Measurements from ENCODE around the gene RBM20.
A peak's percentile ranks its signal among the peaks of the same experiment; 100 is the strongest.

The RBM20 gene

DNA sequence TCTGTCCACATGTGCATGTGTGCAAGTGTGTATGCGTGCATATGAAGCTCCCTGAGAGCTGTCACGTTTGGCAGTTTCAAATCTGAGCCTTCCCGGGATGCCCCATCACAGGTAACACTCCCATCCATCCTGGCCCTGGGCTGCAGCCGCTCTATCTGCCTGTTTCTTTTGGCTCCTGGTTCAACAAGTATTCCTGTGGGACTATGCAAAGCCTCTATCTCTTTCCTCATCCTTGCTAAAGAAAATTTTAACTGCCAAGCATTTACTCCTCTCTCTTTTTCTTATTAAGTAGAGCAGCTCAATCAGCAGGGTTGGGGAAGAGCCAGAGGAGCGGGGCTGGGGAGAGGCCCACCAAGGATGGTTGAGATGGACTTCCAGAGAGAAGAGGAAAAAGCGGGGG lies 203.2 kb downstream of the RBM20 start:
- intact Hi-C loops (cut with DNase I), result no loop called here
- no peak for DNase-seq

DNA sequence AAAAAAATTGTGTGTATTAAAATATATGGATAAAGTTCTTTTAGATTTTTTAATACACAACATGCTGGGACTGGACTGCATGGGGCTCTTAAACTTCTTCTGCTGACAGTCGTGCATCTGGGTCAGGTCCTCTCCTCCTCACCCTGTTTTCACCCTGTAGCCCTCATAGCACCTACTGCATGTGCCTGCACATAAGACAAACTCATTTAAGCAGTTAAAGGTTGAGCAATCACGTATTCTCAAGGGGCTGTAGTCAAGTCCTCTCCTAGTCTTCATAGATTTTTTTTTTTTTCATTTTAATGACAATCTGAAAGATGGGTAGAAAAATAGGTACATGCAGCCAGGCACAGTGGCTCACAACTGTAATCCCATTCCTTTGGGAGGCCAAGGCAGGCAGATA lies 204.0 kb downstream of the RBM20 start:
- DNase-seq, result no peak
- intact Hi-C loops (cut with DNase I), result no loop called here

DNA sequence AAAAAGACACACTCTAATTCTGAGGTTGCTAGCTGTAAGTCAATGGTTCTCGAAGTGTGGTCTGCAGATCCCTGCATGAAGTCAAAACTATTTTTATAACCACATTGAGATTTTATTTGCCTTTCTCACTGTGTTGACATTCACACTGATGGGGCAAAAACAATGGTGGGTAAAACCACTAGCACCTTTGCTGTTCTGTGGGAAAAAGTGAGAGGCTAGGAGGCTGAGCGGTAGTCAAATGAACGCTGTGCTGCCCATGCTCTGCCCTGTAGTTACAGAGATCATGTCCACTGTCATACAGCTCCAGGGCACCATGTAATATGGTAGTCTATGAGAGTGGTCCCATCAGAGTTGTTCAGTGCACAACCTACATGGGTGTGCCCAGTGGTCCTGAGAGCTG lies 206.0 kb downstream of the RBM20 start:
- intact Hi-C loops (cut with DNase I), result no loop called here
- no peak for DNase-seq

DNA sequence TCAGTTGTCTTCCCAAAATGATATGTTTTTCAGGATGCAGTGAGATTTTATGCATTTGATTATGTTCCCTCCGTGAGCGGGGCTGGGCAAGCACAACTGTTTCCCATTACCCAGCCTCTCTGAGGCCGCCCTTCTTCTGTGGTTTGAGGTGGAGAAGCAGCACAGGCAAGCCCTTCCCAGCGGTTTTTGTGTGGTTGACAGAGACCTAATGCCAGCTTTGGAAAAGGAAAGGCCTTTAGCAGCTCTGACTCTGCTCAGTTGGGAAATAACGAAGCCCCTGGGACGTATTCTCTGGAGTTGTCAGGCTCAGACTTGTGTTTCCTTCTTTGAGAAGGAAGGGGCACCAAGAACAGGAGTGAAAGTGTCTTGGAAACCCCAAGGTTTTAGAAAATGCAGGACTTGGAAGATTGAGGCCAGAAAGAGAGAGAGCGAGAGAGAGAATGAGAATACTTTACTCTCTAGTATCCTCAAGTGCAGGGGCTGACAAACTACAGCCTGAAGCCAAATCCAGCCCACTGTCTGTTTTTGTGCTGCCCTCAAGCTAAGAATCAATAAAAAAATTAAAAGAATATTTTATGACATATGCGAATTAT lies 207.0 kb downstream of the RBM20 start:
- DNase-seq, result peak in 1 of 42 donors; percentile 40
- intact Hi-C loops (cut with DNase I), result no loop called here

DNA sequence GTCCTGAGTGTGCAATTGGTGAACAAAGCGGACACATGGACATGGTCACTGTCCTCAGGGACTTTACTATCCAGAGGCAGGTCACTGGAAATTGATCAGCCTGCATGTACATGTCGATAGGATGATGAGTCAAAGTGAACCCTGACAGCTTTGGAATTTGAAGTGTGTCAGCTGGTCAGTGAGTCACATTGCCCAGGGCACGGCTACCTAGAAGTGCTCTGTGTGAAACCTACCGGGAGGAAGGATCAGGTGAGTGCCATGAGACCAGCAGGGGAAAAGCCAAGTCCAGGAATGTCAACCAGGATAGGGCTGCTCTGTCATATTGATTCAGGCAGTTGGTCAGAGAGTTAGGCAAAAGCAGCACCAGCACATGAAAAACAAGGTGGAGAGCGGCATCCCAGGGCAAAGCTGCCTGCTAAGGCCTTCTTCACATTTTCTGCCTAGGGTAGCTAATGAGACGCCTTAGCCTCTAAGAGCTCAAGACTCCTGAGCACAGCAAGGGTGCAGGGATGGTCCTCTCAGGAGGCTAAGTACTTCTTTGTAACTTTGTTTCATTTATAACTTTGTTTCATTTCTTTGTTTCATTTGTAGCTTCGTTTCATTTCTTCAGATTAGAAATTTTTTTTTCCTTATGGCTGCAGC lies 208.2 kb downstream of the RBM20 start:
- intact Hi-C loops (cut with DNase I), result no loop called here
- DNase-seq, result peak in 2 of 42 donors; percentile 3 to 27

DNA sequence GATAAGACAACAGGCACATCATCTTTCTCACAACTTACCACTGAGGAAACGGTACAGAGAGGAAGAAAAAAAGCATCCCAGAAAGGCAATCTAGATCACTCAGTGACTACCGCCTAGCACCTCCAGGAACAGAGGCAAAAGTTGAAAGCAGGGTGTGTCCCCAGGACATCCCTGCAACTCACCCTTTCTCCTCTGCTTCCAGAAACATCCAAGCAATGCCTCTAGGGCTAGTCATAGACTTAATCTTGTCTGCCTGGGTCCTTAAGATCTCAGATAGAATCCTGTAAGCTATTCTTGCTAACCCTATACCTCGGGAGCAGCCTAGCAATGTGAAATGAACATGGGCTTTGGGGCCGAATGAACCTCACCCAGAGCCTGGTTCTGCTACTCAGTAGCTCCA lies 208.8 kb downstream of the RBM20 start:
- intact Hi-C loops (cut with DNase I), result no loop called here

DNA sequence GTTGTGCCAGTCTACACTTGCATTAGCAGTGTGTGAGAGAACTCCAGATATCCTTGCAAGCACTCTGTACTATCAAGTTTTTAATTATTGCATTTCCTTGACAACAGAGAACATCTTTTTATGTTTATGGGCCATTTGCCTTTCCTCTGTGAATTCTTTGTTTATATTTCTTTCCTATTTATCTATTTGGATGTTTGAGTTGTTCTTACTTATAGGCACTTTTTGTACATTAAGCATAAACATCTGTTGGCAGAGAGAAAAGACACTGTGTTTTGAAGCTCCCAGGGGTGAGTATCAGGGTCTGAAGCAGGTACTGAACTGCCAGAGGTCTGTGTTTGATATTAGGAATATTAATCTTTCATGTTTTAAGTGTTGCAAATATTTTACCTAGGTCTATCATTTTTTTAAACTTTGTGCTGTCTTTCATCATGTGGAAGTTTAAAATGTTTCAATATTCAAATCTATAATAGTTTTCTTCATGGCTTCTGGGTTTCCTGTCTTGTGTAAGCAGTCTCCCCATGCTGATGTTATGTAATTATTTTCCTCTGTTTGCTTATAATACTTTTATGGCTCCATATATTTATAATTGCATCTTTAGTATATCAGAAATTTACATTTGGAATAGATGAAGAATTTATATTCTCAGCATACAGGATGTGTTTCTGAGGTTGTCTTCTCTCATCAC lies 209.9 kb downstream of the RBM20 start:
- DNase-seq, result no peak
- intact Hi-C loops (cut with DNase I), result no loop called here

More for the DNA sequence above, 208.8 kb downstream of the RBM20 start:
- DNase-seq, result peak in 2 of 42 donors; percentile 1 to 10

DNA sequence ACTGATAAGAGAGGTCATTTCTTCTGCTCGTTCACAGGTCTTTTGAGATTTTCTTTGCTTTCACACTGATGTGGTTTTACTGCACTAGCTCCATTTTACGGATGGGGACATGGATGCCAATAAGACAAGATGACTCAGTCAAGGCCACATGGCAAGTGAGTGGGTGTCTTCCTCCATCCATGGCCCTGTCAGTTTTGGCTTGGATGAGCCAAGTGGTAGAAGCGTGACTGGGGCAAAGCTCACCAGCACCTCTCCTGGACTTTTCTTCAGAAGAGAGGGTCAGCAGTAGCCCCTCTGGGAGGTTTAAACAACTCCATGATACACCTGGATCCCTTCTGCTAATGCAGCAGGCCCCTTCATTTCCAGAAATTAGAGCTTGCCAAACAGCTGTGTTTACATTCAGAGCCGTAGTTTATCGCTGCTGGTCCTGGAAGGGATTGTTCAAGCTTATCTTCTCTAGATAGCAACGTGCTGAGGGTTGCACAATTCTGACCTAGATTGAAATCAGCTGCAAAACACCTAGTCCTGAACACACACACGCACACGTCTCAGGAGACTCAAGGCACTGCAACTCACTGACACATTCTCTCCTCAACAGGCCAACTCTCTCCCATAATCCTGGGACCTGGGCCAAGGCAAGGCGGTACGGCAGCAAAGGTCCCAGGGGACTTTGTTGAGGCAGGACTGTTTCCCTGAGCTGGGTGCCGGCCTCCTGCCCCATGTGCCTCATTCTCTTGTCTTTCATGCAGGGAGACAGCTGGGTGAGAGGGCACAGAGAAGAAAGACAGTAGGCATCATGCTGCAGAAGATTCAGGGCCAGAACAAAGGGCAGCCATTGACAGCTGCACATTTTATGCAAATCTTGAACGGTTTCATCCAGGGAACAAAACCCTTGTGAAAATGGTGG lies 213.4 kb downstream of the RBM20 start:
- intact Hi-C loops (cut with DNase I), result no loop called here
- peak in 27 of 42 donors; percentile 8 to 73 (median 44) for DNase-seq

DNA sequence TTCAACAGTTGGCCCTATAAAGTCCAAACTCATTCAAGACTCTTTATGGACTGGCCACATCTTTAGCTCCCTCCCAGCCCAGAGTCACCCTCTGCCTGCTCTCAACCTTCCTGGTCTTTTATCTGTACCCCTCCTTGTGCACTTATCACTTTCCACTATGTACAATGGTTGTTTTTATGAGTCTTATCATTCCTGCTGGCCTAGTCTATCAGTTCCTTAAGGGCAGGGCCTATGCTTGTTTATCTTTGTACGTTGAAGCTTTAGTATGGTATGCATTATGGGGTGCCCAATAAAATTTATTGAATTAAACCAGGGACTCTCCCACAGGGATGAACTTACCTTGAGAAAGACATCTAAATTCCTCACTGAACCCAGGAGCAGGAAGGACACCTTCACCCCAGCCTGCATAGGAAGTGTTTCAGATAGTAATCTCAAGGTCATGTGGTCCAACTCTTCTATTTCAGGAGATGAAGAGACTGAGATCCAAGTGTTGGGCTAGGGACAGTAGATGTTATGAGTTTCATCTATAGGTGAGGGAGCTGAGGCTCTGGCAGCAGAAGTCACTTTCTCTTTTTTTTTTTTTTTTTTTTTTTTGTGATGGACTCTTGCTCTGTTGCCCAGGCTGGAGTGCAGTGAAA lies 214.3 kb downstream of the RBM20 start:
- DNase-seq, result no peak
- intact Hi-C loops (cut with DNase I), result no loop called here

DNA sequence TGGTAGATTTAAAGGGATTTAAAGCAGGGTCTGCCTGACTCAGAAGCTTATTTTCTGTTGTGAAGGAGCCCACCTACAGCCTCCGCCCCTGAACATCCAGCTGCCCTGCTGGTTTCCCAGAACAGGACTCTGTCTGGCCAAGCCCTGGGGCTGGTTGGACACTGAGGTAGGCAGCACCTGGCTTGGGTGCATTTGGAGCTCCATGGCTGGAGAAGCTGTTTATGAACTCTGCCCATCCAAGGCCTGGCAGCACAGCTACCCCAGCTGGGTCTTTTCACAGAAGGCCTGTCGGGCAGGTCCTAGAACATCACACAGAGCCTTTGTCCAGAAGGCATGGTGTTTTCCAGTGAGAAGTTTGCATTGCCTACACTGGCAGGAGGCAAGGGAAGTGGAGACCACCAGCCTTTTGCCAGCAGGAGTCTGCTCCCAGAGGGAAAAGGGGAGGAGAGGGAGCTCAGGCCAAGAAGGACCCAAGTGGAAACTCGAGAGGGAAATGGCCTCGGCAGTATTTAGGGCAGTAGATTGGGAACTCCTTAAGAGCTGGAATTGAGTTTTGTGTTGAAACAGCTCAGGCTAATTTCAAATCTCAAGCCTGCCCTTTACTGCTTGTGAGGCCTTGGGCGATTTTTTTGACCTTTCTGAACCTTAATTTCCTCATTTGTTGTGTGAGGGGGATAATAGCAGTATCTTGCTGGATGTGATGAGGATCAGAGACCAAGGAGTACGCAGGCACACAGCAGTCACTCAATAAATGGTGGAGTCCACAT lies 215.3 kb downstream of the RBM20 start:
- DNase-seq, result peak in 1 of 42 donors; percentile 35
- intact Hi-C loops (cut with DNase I), result no loop called here

DNA sequence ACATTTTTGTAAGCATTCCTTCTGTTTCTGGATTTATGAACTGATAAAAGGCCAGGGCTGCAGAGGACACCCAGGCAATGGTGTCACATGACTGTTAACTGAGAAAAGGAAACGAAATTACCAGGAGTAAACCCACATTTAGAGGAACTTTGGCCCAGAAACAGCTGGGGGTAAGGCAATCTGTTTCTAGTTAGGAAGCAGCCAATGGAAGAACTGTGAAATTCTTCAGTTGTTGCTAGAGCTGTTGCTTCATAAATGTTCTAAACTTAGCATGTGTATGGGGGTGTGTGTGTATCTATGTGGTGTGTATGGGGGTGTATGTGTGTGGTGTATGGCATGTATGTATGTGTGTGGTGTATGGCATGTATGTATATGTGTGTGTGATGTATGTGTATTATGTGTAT lies 215.8 kb downstream of the RBM20 start:
- intact Hi-C loops (cut with DNase I), result no loop called here
- no peak for DNase-seq

DNA sequence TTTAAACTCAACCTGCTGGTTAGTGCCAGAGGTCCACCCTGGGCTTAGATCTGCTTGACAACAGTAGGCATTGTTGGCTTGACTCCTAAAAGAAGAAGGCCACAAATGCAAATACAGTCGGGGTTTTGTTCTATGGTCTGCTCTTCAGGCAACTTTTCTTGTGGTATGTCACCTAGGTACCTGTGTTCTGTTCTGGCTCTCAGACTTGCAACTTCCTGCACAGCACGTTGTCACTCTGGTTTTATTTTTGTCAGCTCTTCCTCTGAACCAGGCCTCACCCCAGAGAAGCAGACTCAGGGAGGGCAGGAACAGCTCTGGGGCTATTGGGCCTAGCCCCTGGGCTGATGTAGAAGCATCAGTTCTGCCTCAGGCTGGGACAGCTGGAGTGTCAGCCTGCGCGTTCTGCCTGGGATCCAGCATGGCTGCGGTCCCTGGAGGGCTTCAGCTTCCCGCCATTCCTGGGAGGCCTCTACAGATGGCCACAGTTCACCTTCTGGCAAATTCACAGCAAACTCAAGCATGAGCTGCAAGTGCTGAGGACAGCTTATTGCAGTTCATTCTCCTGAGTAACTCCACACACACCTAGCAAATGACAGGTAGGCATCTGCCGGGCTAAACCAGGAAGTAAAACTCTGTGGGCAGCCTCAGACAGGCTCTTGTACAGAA lies 216.6 kb downstream of the RBM20 start:
- intact Hi-C loops (cut with DNase I), result no loop called here
- no peak for DNase-seq

DNA sequence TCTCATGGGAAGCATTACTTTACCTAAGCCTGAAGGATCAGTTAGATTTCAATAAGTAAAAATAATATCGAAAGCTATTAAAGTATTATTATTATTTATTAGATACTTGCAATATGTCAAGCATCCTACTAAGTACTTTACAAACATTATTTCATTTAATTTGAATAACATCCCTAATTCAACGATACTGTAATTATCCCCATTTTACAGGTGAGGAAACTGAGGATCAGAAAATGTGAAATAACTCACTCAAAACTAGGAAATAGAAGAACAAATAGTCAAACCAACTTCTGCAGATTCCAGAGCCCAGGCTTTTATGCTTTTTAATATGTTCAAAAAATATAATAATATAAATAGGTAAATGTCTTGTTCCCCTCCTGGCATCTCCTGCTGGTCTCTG lies 217.3 kb downstream of the RBM20 start:
- intact Hi-C loops (cut with DNase I), result no loop called here
- DNase-seq, result no peak

DNA sequence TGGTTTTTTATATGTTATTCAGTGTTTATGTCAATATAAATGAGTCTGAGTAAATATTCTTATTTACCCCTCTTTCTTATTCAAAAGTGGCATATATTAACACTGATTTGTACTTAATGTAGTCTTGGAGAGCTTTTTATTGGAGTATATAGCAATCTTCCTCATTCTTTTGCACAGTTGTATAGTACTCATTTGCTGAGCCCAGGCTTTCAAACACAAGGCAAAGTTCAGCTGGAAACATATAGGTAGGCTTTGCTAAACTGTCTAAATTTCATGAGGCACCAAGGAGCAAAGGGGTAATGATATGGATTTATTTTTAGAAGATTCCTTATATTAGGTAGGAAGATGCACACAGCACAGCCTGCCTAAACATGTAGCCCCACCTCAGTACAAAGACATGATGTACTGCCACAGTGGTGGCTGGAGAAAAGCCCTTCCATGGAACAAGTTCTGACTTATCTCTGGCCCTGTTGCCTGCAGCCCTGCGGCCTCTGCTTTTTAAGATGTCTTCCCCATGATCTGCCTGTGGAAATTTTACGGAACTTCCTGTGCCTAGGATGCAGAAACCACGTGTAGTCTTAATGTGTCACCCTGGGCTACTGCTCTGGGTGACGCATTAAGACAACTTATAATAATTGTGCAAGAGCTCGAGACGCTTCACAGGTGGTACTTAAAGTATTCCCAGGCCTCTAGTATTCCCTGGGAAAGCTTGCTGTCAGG lies 218.0 kb downstream of the RBM20 start:
- no peak for DNase-seq
- intact Hi-C loops (cut with DNase I), result no loop called here

DNA sequence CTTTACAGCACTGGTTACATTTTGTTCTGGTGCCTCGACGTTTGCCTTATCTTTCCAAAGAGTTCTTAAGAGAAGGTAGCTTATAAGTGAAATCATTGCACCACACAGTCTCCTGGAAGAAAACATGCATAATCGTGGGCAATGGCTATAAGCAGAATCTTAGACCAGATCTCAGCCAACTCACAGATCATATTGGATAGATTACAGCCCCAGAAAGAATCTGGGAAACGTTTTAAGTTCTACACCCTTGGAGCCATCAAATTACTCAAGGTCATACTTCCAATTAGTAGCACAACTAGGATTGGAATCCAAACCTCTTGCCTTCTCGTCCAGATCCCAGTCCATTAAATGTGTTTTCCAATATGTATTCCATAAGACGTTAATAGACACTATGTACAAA lies 218.8 kb downstream of the RBM20 start:
- no peak for DNase-seq
- intact Hi-C loops (cut with DNase I), result no loop called here

DNA sequence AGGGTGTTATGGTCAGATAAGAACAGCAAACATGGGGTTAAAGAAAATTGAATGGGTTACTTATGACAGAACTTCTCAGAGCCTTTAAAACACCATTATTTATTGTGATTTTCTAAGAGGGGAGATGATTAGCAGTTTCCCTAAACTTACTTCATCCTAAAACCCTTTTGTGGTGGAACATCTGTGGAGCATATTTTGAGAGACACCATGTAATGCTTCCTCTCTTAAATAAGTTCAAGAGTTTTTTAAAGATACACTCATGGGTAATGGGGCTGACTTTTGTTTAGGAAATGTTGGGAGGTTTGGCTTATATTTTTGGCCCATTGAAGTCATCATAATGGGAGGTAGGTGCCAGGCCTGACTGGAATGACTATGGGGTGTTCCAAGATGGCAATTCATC lies 219.2 kb downstream of the RBM20 start:
- DNase-seq, result no peak
- intact Hi-C loops (cut with DNase I), result no loop called here

DNA sequence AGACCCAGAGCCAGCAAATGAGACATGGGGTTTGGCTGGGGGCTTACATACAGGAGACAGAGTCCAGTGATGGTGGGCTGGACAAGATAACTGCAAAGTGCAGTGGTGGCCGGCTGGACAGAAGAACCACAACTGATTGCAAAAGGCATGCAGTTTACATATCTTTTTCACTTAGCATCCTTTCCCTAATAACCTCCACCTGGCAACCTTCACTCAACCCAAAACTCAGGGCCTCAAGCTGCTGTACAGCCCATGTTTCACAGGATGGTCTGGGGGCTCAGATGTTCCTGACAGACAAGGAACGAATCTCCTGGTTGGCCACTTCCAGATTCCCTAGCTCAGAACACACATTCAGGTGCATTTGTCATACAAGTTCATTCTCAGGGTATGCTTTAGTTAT lies 219.8 kb downstream of the RBM20 start:
- DNase-seq, result no peak
- intact Hi-C loops (cut with DNase I), result no loop called here
